Activated naive CD4-positive, alpha-beta T cell (primary cell): ENCODE data around the gene PLPPR1.
"Not testable (repeated sequence)": the region's sequence is repeated elsewhere in the genome, so short reads cannot be mapped to it uniquely, and the experiment has no call there.

Experiments
- DNase-seq, 4 experiments: peaks; one replicate each; lab custom pipeline; 2025; lab: John Stamatoyannopoulos, UW

The PLPPR1 gene

GRCh38 chr9:101028346-101029314 is at the start of gene PLPPR1:
Gene PLPPR1, plus strand, starts transcription at chr9:101028727.
- no peak for DNase-seq

GRCh38 chr9:100989731-100990130 is 38.8 kb upstream of the PLPPR1 start:
- DNase-seq = no peak

GRCh38 chr9:100990605-100991381 is 37.7 kb upstream of the PLPPR1 start:
- DNase-seq = no peak

- DNase-seq = no peak
Observed at GRCh38 chr9:100992632-100993031, 35.9 kb upstream of the PLPPR1 start.

GRCh38 chr9:100999906-101000544 is 28.5 kb upstream of the PLPPR1 start:
- no peak for DNase-seq

GRCh38 chr9:101005246-101005645 is 23.3 kb upstream of the PLPPR1 start:
- no peak for DNase-seq

- no peak for DNase-seq
Observed at GRCh38 chr9:101014566-101014965, 14.0 kb upstream of the PLPPR1 start.

- DNase-seq = no peak
Observed at GRCh38 chr9:101018467-101018866, 10.1 kb upstream of the PLPPR1 start.

GRCh38 chr9:101022704-101023103 is 5.8 kb upstream of the PLPPR1 start:
- no peak for DNase-seq

- DNase-seq = no peak
Observed at GRCh38 chr9:101025940-101026339, 2.6 kb upstream of the PLPPR1 start.

- DNase-seq = no peak
Observed at GRCh38 chr9:101026824-101027223, 1.7 kb upstream of the PLPPR1 start.

GRCh38 chr9:101027236-101027635 is 1.3 kb upstream of the PLPPR1 start:
- DNase-seq = no peak

GRCh38 chr9:101027733-101028345 is 688 bp upstream of the PLPPR1 start:
- DNase-seq = no peak

- no peak for DNase-seq
Observed at GRCh38 chr9:101029315-101030085, 973 bp downstream of the PLPPR1 start.

GRCh38 chr9:101030086-101030391 is 1.5 kb downstream of the PLPPR1 start:
- no peak for DNase-seq

GRCh38 chr9:101032426-101032825 is 3.9 kb downstream of the PLPPR1 start:
- DNase-seq = no peak

- no peak for DNase-seq
Observed at GRCh38 chr9:101034222-101034621, 5.7 kb downstream of the PLPPR1 start.

GRCh38 chr9:101035098-101035497 is 6.6 kb downstream of the PLPPR1 start:
- no peak for DNase-seq

GRCh38 chr9:101037430-101037829 is 8.9 kb downstream of the PLPPR1 start:
- no peak for DNase-seq

- DNase-seq = no peak
Observed at GRCh38 chr9:101038488-101038887, 10.0 kb downstream of the PLPPR1 start.

- not testable (repeated sequence) for DNase-seq
Observed at GRCh38 chr9:101039581-101039980, 11.1 kb downstream of the PLPPR1 start.
